ENCODE data around the gene UBE3C.

UBE3C gene

DNA sequence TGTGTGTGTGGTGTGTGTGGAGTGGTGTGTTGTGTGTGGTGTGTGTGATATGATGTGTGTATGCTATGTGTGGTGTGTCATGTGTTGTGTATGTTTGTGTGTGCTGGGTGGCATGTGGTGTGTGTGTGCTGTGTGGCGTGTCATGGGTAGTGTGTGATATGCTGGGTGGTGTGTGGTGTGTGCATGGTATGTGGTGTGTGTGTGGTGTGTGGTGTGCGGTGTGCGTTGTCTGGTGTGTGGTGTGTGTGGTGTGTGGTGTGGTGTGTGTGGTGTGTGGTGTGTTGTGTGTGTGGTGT lies 160.5 kb downstream of the UBE3C start:
- DNase-seq, result no peak

GRCh38 chr7:157299613-157300368 lies 161.1 kb downstream of the UBE3C start:
- no peak for DNase-seq

DNA sequence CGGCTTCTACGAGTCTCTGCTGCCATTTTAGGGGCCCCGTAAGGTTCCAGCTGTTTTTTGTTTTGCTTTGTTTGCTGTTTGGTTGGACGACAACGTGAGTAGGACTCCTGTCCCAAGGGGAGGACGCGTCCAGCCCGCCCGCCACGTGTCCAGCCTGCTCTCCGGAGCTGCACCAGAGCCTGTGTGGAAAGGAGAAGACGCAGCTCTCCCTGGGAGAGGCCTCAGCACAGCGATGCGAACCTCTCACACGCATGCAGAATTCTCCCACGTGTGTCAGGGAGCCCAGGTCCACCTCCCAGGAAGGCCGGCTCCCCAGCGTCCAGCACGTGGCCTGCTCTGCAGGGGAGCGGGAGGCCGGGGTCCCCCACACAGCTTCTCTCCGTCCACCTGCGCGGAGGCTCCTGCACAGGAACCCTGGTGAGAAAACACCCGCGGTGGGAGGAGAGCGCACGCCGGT lies 161.7 kb downstream of the UBE3C start:
- DNase-seq, result no peak

GRCh38 chr7:157301610-157302120 lies 162.9 kb downstream of the UBE3C start:
- no peak for DNase-seq

- no peak for DNase-seq
These were observed 168.4 kb downstream of the UBE3C start for GRCh38 chr7:157306846-157307838.

DNA sequence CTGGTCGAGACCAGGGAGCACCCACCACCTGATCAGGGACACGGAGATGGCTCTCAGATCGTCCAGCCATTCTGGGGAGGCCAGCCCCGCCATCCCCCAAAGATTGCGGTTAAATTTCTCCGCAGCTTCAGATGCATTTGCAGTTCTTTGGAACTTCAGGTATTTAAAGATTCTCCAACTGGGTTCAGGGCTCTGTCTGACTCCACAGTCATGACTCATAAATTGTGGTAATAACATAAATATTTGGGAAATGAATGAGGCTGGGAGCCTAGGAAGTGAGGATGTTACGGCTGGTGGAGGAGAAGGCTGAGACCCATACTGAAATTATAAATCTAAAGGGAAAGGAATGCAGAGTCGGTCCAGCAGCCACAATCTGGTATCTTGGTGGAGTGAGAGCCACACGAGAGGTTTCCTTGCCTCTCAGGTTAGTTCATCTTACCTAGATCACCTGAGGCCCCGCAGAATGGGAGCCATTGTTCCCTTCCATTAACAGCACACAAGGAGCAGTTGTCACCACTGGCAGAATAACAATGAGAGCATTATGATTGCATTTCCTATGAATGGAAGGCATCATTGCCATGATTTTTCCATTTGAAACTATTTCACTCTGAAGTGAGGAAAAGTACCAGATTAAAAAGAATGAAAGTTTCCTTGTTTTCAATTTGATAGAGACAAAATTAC lies 171.4 kb downstream of the UBE3C start:
- DNase-seq, result no peak

- no peak for DNase-seq
These were observed 172.0 kb downstream of the UBE3C start for GRCh38 chr7:157310676-157311185.

GRCh38 chr7:157312941-157313340 lies 174.2 kb downstream of the UBE3C start:
- no peak for DNase-seq

GRCh38 chr7:157313645-157314044 lies 174.9 kb downstream of the UBE3C start:
- no peak for DNase-seq

GRCh38 chr7:157318015-157318706 lies 179.4 kb downstream of the UBE3C start:
- no peak for DNase-seq

All from SIG-M5 (cell line).